HG03460 (cell line): ENCODE measurements around the gene ASAH2.

Source experiments
- ATAC-seq: cut with Tn5 transposase; IDR thresholded peaks from one replicate; pipeline ENCODE4 v1.9.1; 2021; ENCODE audit not compliant: unreplicated experiment

The ASAH2 gene

GRCh38 chr10:50210876-50211275 lies 40.4 kb downstream of the ASAH2 start:
- ATAC-seq, result no peak
